Stimulated activated naive CD8-positive, alpha-beta T cell treated with anti-CD3 and anti-CD28 coated beads, Interleukin-15, amount 100 ng/mL, for 72 hours (primary cell): ENCODE results near the gene POTEC.
"Not testable (repeated sequence)": the region's sequence is repeated elsewhere in the genome, so short reads cannot be mapped to it uniquely, and the experiment has no call there.

Experiments
- ATAC-seq: fragments of 150-1000 bp; cut with Tn5 transposase; 2 replicates; pipeline ENCODE4 v1.10.0; 2021; ENCODE audit warnings: mild to moderate bottlenecking, moderate library complexity
- DNase-seq, 2 donors: peaks; one replicate each; pipeline ENCODE4 v3.0.0; 2021 to 2022
- H3K27ac Mint-ChIP-seq, 2 donors: one replicate each; pipeline ENCODE4 v1.8.0; 2022; ENCODE audit warnings: mild to moderate bottlenecking in 2 of 2, mixed read lengths in 2 of 2, moderate library complexity in 2 of 2
- H3K27me3 Mint-ChIP-seq: one replicate; pipeline ENCODE4 v1.8.0; 2022; ENCODE audit warnings: mixed read lengths
- H3K4me1 Mint-ChIP-seq: one replicate; pipeline ENCODE4 v1.8.0; 2022; ENCODE audit warnings: mild to moderate bottlenecking, mixed read lengths
- H3K4me3 Mint-ChIP-seq, 2 donors: one replicate each; pipeline ENCODE4 v1.8.0; 2022; ENCODE audit warnings: mild to moderate bottlenecking in 2 of 2, mixed read lengths in 2 of 2, moderate library complexity in 1 of 2
- H3K9me3 Mint-ChIP-seq, 2 donors: one replicate each; pipeline ENCODE4 v1.8.0; 2022; ENCODE audit warnings: mixed read lengths in 2 of 2

Gene POTEC

GRCh38 chr18:14543446-14543964 lies at the start of gene POTEC:
POTEC (minus strand) TSS chr18:14543600; CDS start chr18:14543146, 454 bp downstream.
- not testable (repeated sequence) for H3K9me3 Mint-ChIP-seq, H3K4me3 Mint-ChIP-seq, ATAC-seq, DNase-seq, H3K27ac Mint-ChIP-seq, H3K27me3 Mint-ChIP-seq, H3K4me1 Mint-ChIP-seq

GRCh38 chr18:14577971-14578370 lies 34.6 kb upstream of the POTEC start:
- no peaks in the 10 kb centered on the region for H3K4me1 Mint-ChIP-seq
- H3K27me3 Mint-ChIP-seq: no peaks in the 10 kb centered on the region
- H3K9me3 Mint-ChIP-seq: peaks cover 4 to 5% of the 10 kb centered on the region in 2 donors
- ATAC-seq (no peak), DNase-seq (no peak)
- H3K4me3 Mint-ChIP-seq: no peak overlapping the region
- no peak overlapping the region for H3K27ac Mint-ChIP-seq

- not testable (repeated sequence) for H3K27me3 Mint-ChIP-seq, H3K9me3 Mint-ChIP-seq, ATAC-seq, DNase-seq, H3K4me3 Mint-ChIP-seq, H3K27ac Mint-ChIP-seq, H3K4me1 Mint-ChIP-seq
Measured at GRCh38 chr18:14559502-14559901, 16.1 kb upstream of the POTEC start.

- H3K4me3 Mint-ChIP-seq, H3K27ac Mint-ChIP-seq, ATAC-seq, H3K9me3 Mint-ChIP-seq, H3K27me3 Mint-ChIP-seq, H3K4me1 Mint-ChIP-seq, DNase-seq: not testable (repeated sequence)
Measured at GRCh38 chr18:14531659-14532058, 11.7 kb downstream of the POTEC start.

- H3K4me1 Mint-ChIP-seq, H3K27me3 Mint-ChIP-seq, H3K4me3 Mint-ChIP-seq, H3K9me3 Mint-ChIP-seq, ATAC-seq, H3K27ac Mint-ChIP-seq, DNase-seq: not testable (repeated sequence)
Measured at GRCh38 chr18:14510707-14511106, 32.7 kb downstream of the POTEC start.

GRCh38 chr18:14503691-14504090 lies 39.7 kb downstream of the POTEC start:
- not testable (repeated sequence) for ATAC-seq, H3K27ac Mint-ChIP-seq, H3K9me3 Mint-ChIP-seq, H3K4me3 Mint-ChIP-seq, DNase-seq, H3K4me1 Mint-ChIP-seq, H3K27me3 Mint-ChIP-seq

GRCh38 chr18:14501894-14502293 lies 41.5 kb downstream of the POTEC start:
- not testable (repeated sequence) for H3K9me3 Mint-ChIP-seq, H3K4me1 Mint-ChIP-seq, DNase-seq, H3K4me3 Mint-ChIP-seq, ATAC-seq, H3K27ac Mint-ChIP-seq, H3K27me3 Mint-ChIP-seq

- H3K27ac Mint-ChIP-seq, H3K9me3 Mint-ChIP-seq, DNase-seq, H3K4me1 Mint-ChIP-seq, H3K4me3 Mint-ChIP-seq, ATAC-seq: not testable (repeated sequence)
- peaks cover 12% of the 10 kb centered on the region for H3K27me3 Mint-ChIP-seq
Measured at GRCh38 chr18:14489256-14490014, 54.0 kb downstream of the POTEC start.

GRCh38 chr18:14488789-14489188 lies 54.6 kb downstream of the POTEC start:
- not testable (repeated sequence) for ATAC-seq, H3K4me3 Mint-ChIP-seq, H3K9me3 Mint-ChIP-seq, H3K4me1 Mint-ChIP-seq, DNase-seq, H3K27ac Mint-ChIP-seq
- peaks cover 12% of the 10 kb centered on the region for H3K27me3 Mint-ChIP-seq

GRCh38 chr18:14486926-14487580 lies 56.3 kb downstream of the POTEC start:
- H3K4me1 Mint-ChIP-seq, ATAC-seq, H3K9me3 Mint-ChIP-seq, H3K27ac Mint-ChIP-seq, H3K4me3 Mint-ChIP-seq, DNase-seq: not testable (repeated sequence)
- H3K27me3 Mint-ChIP-seq: peaks cover 12% of the 10 kb centered on the region

GRCh38 chr18:14479076-14479475 lies 64.3 kb downstream of the POTEC start:
- not testable (repeated sequence) for ATAC-seq, H3K9me3 Mint-ChIP-seq, H3K4me1 Mint-ChIP-seq, DNase-seq, H3K27me3 Mint-ChIP-seq, H3K4me3 Mint-ChIP-seq, H3K27ac Mint-ChIP-seq

- H3K27ac Mint-ChIP-seq, ATAC-seq: not testable (repeated sequence)
Measured at GRCh38 chr18:14475520-14475919, 67.9 kb downstream of the POTEC start.

GRCh38 chr18:14474752-14475151 lies 68.6 kb downstream of the POTEC start:
- DNase-seq, H3K27ac Mint-ChIP-seq, H3K4me1 Mint-ChIP-seq, ATAC-seq, H3K4me3 Mint-ChIP-seq, H3K27me3 Mint-ChIP-seq, H3K9me3 Mint-ChIP-seq: not testable (repeated sequence)

More at GRCh38 chr18:14475520-14475919, 67.9 kb downstream of the POTEC start:
- DNase-seq, H3K9me3 Mint-ChIP-seq, H3K4me3 Mint-ChIP-seq, H3K4me1 Mint-ChIP-seq, H3K27me3 Mint-ChIP-seq: not testable (repeated sequence)

GRCh38 chr18:14474007-14474720 lies 69.2 kb downstream of the POTEC start:
- DNase-seq: not testable (repeated sequence)

GRCh38 chr18:14473250-14474006 lies 70.0 kb downstream of the POTEC start:
- H3K9me3 Mint-ChIP-seq, DNase-seq, H3K4me3 Mint-ChIP-seq, H3K27ac Mint-ChIP-seq, ATAC-seq, H3K4me1 Mint-ChIP-seq: not testable (repeated sequence)
- H3K27me3 Mint-ChIP-seq: peaks cover 14% of the 10 kb centered on the region

More at GRCh38 chr18:14474007-14474720, 69.2 kb downstream of the POTEC start:
- H3K9me3 Mint-ChIP-seq, H3K4me3 Mint-ChIP-seq, ATAC-seq, H3K4me1 Mint-ChIP-seq, H3K27ac Mint-ChIP-seq: not testable (repeated sequence)
- peaks cover 12% of the 10 kb centered on the region for H3K27me3 Mint-ChIP-seq
